ENCODE results near the gene STS. TPM values are rescaled to one million over a fixed set of nuclear protein-coding genes. Genes with fewer than 3 reads are reported as not detected.
"Not testable (repeated sequence)": the region's sequence is repeated elsewhere in the genome, so short reads cannot be mapped to it uniquely, and the experiment has no call there.

Gene STS
- total RNA-seq, 6 donors from 2014 or later: 5.2 to 15.1 (median 9.6) TPM

- ATAC-seq (ENCODE audit: low FRiP score in 2 of 2): peak in 1 of 2 donors; percentile 20
- H3K27ac ChIP-seq: no peak overlapping the region
- H3K4me3 ChIP-seq: no peak overlapping the region
- WGBS, 2 donors: 87 to 100% methylated on average over 1 to 3 of the region's 3 CpGs
- peak in 1 of 2 donors; percentile 24 for DNase-seq
- TF ChIP-seq POLR2A (IDR thresholded peaks at IDR 0.05) (no peak), CTCF (IDR thresholded peaks at IDR 0.05) (peak in 3 of 6 experiments; percentile 14 to 21 (median 21))
- H3K27me3 ChIP-seq: no peaks in the 10 kb centered on the region
- H3K9me3 ChIP-seq: no peaks in the 10 kb centered on the region
- H3K36me3 ChIP-seq: no peaks in the 10 kb centered on the region
- H3K4me1 ChIP-seq: no peaks in the 10 kb centered on the region
Measured at GRCh38 chrX:7170898-7171297, 23.4 kb downstream of the STS start.

- not testable (repeated sequence) for H3K9me3 ChIP-seq; H3K4me3 ChIP-seq; H3K27me3 ChIP-seq; H3K36me3 ChIP-seq; DNase-seq; H3K27ac ChIP-seq; H3K4me1 ChIP-seq; ATAC-seq (ENCODE audit: low FRiP score in 2 of 2)
- 85 to 91% methylated on average over 2 of the region's 2 CpGs for WGBS, 2 donors
Measured at GRCh38 chrX:7178859-7179258, 31.3 kb downstream of the STS start.

- H3K9me3 ChIP-seq: no peaks in the 10 kb centered on the region
- no peaks in the 10 kb centered on the region for H3K4me1 ChIP-seq
- H3K27ac ChIP-seq: no peak overlapping the region
- DNase-seq: no peak
- H3K27me3 ChIP-seq: no peaks in the 10 kb centered on the region
- 86 to 95% methylated on average over 2 of the region's 2 CpGs for WGBS, 2 donors
- TF ChIP-seq POLR2AphosphoS5 (IDR thresholded peaks at IDR 0.05) (no peak), CTCF (IDR thresholded peaks at IDR 0.05) (no peak), EP300 (IDR thresholded peaks at IDR 0.05) (no peak), POLR2A (IDR thresholded peaks at IDR 0.05) (no peak)
- no peaks in the 10 kb centered on the region for H3K36me3 ChIP-seq
- ATAC-seq (ENCODE audit: low FRiP score in 2 of 2): no peak
- H3K4me3 ChIP-seq: no peak overlapping the region
Measured at GRCh38 chrX:7179446-7179845, 31.9 kb downstream of the STS start.

GRCh38 chrX:7184816-7185215, 37.3 kb downstream of the STS start:
- Histone ChIP-seq H3K4me3 (no peak overlapping the region), H3K9me3 (no peaks in the 10 kb centered on the region), H3K27me3 (no peaks in the 10 kb centered on the region), H3K4me1 (no peaks in the 10 kb centered on the region), H3K36me3 (no peaks in the 10 kb centered on the region), H3K27ac (no peak overlapping the region)
- ATAC-seq (ENCODE audit: low FRiP score in 2 of 2) (no peak), DNase-seq (no peak)
- no peak for TF ChIP-seq CTCF (IDR thresholded peaks at IDR 0.05)
- TF ChIP-seq POLR2AphosphoS5 (IDR thresholded peaks at IDR 0.05): no peak
- TF ChIP-seq POLR2A (IDR thresholded peaks at IDR 0.05): no peak
- no peak for TF ChIP-seq EP300 (IDR thresholded peaks at IDR 0.05)
- WGBS, 2 donors: 94 to 95% methylated on average over 2 to 3 of the region's 3 CpGs

- ATAC-seq (ENCODE audit: low FRiP score in 2 of 2): no peak
- H3K27ac ChIP-seq: no peak overlapping the region
- 94 to 97% methylated on average over 2 of the region's 2 CpGs for whole genome bisulfite sequencing, 2 donors
- H3K4me1 ChIP-seq: no peaks in the 10 kb centered on the region
- no peaks in the 10 kb centered on the region for H3K27me3 ChIP-seq
- no peak for DNase-seq
- no peaks in the 10 kb centered on the region for H3K9me3 ChIP-seq
- H3K36me3 ChIP-seq: no peaks in the 10 kb centered on the region
- TF ChIP-seq EP300 (IDR thresholded peaks at IDR 0.05) (no peak), POLR2AphosphoS5 (IDR thresholded peaks at IDR 0.05) (no peak), POLR2A (IDR thresholded peaks at IDR 0.05) (no peak), CTCF (IDR thresholded peaks at IDR 0.05) (no peak)
- H3K4me3 ChIP-seq: no peak overlapping the region
Measured at GRCh38 chrX:7188672-7189071, 41.2 kb downstream of the STS start.

Data from upper lobe of left lung (tissue), 6 donors.